Measurements from ENCODE around the gene TMEM170B. TPM values are rescaled to one million over a fixed set of nuclear protein-coding genes. Genes with fewer than 3 reads are reported as not detected.

Gene TMEM170B, protein sequence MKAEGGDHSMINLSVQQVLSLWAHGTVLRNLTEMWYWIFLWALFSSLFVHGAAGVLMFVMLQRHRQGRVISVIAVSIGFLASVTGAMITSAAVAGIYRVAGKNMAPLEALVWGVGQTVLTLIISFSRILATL
- 10.7 TPM for polyA plus RNA-seq (ENCODE audit: insufficient read length)
- long read RNA-seq, donor 1, full-length matches to known transcripts, result 5 of 5 reads
- long read RNA-seq, donor 1, partial matches to known transcripts, result 0 of 5 reads
- long read RNA-seq, donor 1, other reads (novel, unspliced or antisense), result 0 of 5 reads
- long read RNA-seq, donor 2, full-length matches to known transcripts, result 1 of 1 reads
- long read RNA-seq, donor 2, partial matches to known transcripts, result 0 of 1 reads
- long read RNA-seq, donor 2, other reads (novel, unspliced or antisense), result 0 of 1 reads
- long read RNA-seq, donor 3, full-length matches to known transcripts, result 2 of 2 reads
- long read RNA-seq, donor 3, partial matches to known transcripts, result 0 of 2 reads
- long read RNA-seq, donor 3, other reads (novel, unspliced or antisense), result 0 of 2 reads
- long read RNA-seq, donor 4, result 0 reads
- long read RNA-seq, donor 5, full-length matches to known transcripts, result 2 of 2 reads
- long read RNA-seq, donor 5, partial matches to known transcripts, result 0 of 2 reads
- long read RNA-seq, donor 5, other reads (novel, unspliced or antisense), result 0 of 2 reads
- long read RNA-seq, donor 6, full-length matches to known transcripts, result 2 of 2 reads
- long read RNA-seq, donor 6, partial matches to known transcripts, result 0 of 2 reads
- long read RNA-seq, donor 6, other reads (novel, unspliced or antisense), result 0 of 2 reads
- long read RNA-seq, donor 7, full-length matches to known transcripts, result 4 of 4 reads
- long read RNA-seq, donor 7, partial matches to known transcripts, result 0 of 4 reads
- long read RNA-seq, donor 7, other reads (novel, unspliced or antisense), result 0 of 4 reads
- long read RNA-seq, donor 8, full-length matches to known transcripts, result 3 of 3 reads
- long read RNA-seq, donor 8, partial matches to known transcripts, result 0 of 3 reads
- long read RNA-seq, donor 8, other reads (novel, unspliced or antisense), result 0 of 3 reads

- peak; percentile 91 for DNase-seq
Measured at GRCh38 chr6:11537229-11538051, at the start of gene TMEM170B. Gene TMEM170B, plus strand, starts transcription at chr6:11537749. Its CDS starts 529 bp downstream, at chr6:11538278.

GRCh38 chr6:11490996-11491395 is 46.6 kb upstream of the TMEM170B start:
- DNase-seq, result no peak

GRCh38 chr6:11491596-11492463 is 45.7 kb upstream of the TMEM170B start:
- no peak for DNase-seq

GRCh38 chr6:11492464-11493290 is 44.9 kb upstream of the TMEM170B start:
- DNase-seq, result no peak

- no peak for DNase-seq
Measured at GRCh38 chr6:11493974-11494373, 43.6 kb upstream of the TMEM170B start.

GRCh38 chr6:11494786-11495564 is 42.6 kb upstream of the TMEM170B start:
- no peak for DNase-seq

GRCh38 chr6:11495565-11496145 is 41.9 kb upstream of the TMEM170B start:
- no peak for DNase-seq

DNA sequence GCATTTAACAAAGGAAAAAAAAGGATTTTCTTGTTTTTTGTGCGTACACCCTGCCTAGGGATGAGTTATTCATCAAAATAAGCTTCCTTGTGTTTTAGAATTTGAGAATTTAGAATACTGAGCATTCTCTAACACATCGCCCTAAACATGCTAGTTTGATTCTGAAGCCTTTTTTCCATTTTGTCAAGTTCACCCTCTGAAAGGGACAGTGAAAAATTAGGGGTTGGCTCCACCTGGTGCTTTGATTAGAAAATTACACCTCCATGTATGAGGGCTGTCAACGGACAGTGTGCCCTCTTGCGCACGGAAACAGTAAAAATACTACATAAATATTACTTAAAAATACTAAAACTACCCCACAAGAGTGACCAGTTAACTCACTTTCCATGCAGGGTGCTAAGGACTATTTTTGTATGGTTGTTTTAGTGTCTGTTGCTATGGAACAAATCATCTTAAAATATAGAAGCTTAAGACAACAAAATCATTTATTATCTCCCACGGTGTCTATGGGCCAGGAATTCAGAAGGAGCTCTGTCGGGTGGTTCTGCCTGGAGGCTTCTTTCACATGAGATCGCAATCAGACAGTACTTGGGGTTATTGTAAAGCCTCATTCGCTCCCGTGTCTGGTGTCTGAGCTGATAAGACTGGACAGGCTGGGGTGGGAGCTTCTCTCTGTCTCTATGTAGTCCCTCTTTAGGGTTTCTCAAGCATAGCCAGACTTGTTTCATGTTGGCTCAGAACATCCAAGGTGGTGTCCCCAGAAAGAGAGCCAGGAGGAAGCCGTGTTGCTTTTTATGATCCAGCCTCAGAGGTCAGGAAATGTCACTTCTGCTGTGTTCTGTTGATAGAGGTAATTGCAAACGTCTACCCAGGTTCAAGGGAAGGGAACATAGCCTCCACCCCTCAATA is 41.1 kb upstream of the TMEM170B start:
- peak; percentile 88 for DNase-seq

GRCh38 chr6:11497107-11497506 is 40.4 kb upstream of the TMEM170B start:
- no peak for DNase-seq

DNA sequence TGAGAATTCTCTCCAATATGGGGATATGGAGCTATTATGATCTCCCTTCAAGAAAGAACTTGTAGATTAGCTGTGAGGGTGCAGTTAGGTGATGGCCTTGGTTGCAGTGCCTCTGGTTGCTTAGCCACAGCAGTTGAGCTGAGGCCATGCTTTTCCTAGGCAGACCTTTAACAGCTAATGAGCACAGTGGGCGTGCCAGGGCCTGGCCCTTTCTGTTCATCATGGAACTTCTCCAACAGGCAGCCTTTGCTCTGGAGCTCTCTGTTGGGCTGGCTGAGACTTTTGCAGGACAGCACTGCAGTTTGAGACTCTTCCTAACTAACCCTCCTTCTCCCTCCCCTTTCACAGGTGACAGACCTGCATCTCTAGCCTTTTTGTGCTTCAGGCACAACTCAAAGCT is 39.7 kb upstream of the TMEM170B start:
- no peak for DNase-seq

DNA sequence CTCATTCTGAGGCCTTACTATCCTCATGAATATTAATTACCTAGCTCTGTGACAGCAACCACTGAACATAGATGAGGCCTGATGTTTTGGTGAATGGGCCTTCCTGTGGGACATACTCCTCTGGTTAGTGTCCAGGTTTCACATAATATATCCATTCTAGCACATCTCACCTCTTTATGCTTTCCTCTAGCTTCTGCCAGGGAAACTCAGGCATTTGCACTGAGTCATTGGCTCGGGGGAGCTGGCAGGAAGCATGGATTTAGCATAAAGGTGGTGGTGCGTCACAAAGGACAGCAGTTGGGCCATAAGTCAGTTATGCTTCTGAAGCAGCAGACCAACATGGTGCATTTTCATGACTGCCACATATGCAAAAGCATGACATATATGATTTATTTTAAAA is 37.5 kb upstream of the TMEM170B start:
- no peak for DNase-seq

DNA sequence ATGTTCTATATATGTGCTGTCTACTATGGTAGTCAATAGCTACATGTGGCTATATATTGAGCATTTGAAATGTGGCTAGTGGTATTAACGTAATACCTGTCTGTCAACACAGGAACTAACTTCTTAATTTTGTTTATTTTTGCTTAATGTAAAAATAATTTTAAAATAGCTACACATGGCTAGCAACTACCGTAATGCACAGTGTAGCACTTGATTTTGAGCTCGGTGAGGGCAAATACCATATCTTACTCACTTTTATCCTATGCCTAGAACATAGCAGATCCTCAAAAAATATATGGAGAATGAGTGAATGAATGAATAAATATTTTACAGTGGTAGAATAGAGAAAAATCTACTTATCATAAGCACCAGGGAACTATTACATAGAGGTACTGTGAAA is 28.1 kb upstream of the TMEM170B start:
- no peak for DNase-seq

GRCh38 chr6:11514672-11515071 is 22.9 kb upstream of the TMEM170B start:
- DNase-seq, result no peak

GRCh38 chr6:11515763-11516162 is 21.8 kb upstream of the TMEM170B start:
- DNase-seq, result no peak

DNA sequence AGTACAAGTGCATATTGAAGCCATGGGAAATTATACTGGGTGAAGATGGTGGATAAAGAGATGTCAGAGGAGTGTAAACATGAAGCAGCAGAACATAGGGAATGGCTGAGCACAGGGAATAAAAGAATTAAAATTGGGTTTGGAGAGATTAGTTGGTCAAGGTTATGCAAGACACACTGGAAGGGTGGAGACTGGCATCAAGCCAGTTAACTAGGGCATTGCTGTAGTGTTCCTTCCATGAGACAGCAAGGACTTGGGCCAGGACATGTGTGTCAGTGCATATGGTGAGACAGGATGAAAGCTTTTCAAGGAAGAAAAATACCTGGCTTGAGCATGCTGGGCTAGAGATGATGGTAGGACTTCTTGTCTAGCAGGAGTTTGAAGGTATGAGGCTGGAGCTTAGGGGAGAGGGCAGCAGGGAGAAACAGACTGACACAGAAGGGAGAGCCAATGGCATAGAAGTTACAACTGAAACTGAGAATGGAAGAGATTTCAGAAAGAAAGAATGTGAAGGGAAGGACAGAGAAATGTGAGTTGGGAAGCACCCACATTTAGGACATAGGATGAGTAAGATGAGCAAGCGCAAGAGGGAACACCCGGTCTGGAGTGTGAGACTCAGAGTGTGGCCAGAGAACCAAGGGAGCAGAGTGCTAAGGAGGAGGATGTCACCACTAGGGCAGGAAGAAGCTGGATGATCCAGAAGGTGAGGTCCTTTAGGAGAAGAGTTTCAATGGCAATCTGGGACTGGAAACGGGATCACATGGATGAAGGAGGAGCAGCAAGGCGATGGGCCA is 14.5 kb upstream of the TMEM170B start:
- no peak for DNase-seq

- DNase-seq, result no peak
Measured at GRCh38 chr6:11525468-11526155, 11.9 kb upstream of the TMEM170B start.

All from left kidney (tissue), 8 donors.